ENCODE data around the gene RAI1. TPM values are rescaled to one million over a fixed set of nuclear protein-coding genes. Genes with fewer than 3 reads are reported as not detected.

The RAI1 gene
- total and polyA plus RNA-seq, 2 of the 13 experiments (the other 11 are each of a cell fraction or from before 2014, with no cell fraction given) = 3.4 to 5.2 TPM

GRCh38 chr17:17752089-17752820 lies 71.0 kb downstream of the RAI1 start (continued):
- 0 out of 2 replicates have a peak, but pooled peaks have one; percentile 14 for TF ChIP-seq HOMEZ (CRISPR knock-in tag; IDR thresholded peaks at IDR 0.05; ENCODE audit: low read depth)
- TF ChIP-seq TBX3 (IDR thresholded peaks at IDR 0.05; ENCODE audit: borderline replicate concordance) = no peak
- TF ChIP-seq PHF8 (CRISPR knock-in tag; IDR thresholded peaks at IDR 0.05) = peak; percentile 67
- TF ChIP-seq ADNP (CRISPR knock-in tag; IDR thresholded peaks at IDR 0.05) = peak; percentile 89
- TF ChIP-seq HNRNPK (IDR thresholded peaks at IDR 0.05; ENCODE audit: low read depth, low read length, poor library complexity, severe bottlenecking) = no peak
- no peak for TF ChIP-seq NR0B2 (CRISPR knock-in tag; IDR thresholded peaks at IDR 0.05)
- no peak for TF ChIP-seq ATF4 (CRISPR knock-in tag; IDR thresholded peaks at IDR 0.05)
- no peak for TF ChIP-seq ZNF10 (CRISPR knock-in tag; IDR thresholded peaks at IDR 0.05; ENCODE audit: borderline replicate concordance, low read depth)
- no peak for TF ChIP-seq CBX5 (CRISPR knock-in tag; IDR thresholded peaks at IDR 0.05; ENCODE audit: borderline replicate concordance)
- TF ChIP-seq ZC3H13 (CRISPR knock-in tag; IDR thresholded peaks at IDR 0.05) = no peak
- TF ChIP-seq ZMYM4 (CRISPR knock-in tag; IDR thresholded peaks at IDR 0.05) = no peak
- TF ChIP-seq ZNF563 (CRISPR knock-in tag; IDR thresholded peaks at IDR 0.05) = no peak
- TF ChIP-seq ZFAT (CRISPR knock-in tag; conservative IDR thresholded peaks at IDR 0.05) = no peak
- TF ChIP-seq ZNF260 (CRISPR knock-in tag; IDR thresholded peaks at IDR 0.05; ENCODE audit: borderline replicate concordance, low read depth) = no peak
- TF ChIP-seq EZH2 (conservative IDR thresholded peaks at IDR 0.05; ENCODE audit: low read depth, low read length) = no peak
- TF ChIP-seq NFYB (CRISPR knock-in tag; IDR thresholded peaks at IDR 0.05) = peak; percentile 86
- no peak for TF ChIP-seq ZNF24 (IDR thresholded peaks at IDR 0.05)
- TF ChIP-seq NCOR1 (IDR thresholded peaks at IDR 0.05; ENCODE audit: borderline replicate concordance, low read length) = peak; percentile 44; the same call in 1 of the 2 replicates
- no peak for TF ChIP-seq ISX (CRISPR knock-in tag; conservative IDR thresholded peaks at IDR 0.05)
- no peak for TF ChIP-seq ZNF816 (CRISPR knock-in tag; IDR thresholded peaks at IDR 0.05; ENCODE audit: borderline replicate concordance)
- TF ChIP-seq AGO2 (optimal IDR thresholded peaks at IDR 0.05; ENCODE audit: low read depth, low read length) = peak; percentile 50
- peak; percentile 63; the same call in 1 of the 2 replicates for TF ChIP-seq HDAC1 (CRISPR knock-in tag; IDR thresholded peaks at IDR 0.05)
- no peak for TF ChIP-seq NFIB (CRISPR knock-in tag; IDR thresholded peaks at IDR 0.05; ENCODE audit: borderline replicate concordance)
- no peak for TF ChIP-seq ZBTB38 (CRISPR knock-in tag; IDR thresholded peaks at IDR 0.05)
- no peak for TF ChIP-seq RORA (CRISPR knock-in tag; IDR thresholded peaks at IDR 0.05)

Measured in HepG2 (cell line).